ENCODE results near the gene SYNGR1.
"Not testable (repeated sequence)": the region's sequence is repeated elsewhere in the genome, so short reads cannot be mapped to it uniquely, and the experiment has no call there.

SYNGR1 gene

DNA sequence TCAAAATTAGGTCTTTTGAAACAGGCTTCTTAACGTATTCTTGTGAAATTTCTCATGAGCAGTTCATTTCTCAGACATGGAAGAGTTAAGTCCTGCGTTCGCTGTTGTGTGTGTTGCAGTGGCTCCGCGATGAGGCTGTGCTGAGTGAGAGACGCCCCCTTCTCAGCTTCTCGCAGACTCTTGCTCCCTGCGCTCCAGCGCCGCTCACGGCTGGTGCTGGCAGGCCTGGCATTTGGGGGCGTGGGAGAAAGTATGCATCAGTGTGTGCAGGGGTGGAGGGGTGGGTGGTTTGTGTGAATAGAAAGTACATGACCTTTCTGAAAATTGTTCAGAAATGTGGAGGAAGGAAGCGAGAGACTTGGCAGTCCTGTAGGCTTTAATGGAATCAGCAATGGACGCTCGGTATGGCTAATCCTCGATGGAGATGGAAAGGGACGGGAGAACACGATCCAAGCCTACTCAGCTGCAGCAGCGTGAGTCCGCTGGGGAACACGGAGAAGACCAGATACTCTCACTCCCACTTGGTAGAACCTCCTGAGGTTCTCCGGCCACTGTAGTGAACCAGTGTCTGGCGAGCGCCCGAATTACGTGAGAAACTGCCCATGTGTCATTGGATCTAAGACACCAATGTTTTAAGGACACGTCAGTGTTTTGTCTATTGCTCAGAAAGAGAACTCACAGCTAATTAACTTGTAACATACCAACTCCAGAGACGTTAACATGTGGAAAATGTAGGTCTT, 55.7 kb downstream of the SYNGR1 start:
- DNase-seq (ENCODE audit: low spot score): peak; percentile 89

DNA sequence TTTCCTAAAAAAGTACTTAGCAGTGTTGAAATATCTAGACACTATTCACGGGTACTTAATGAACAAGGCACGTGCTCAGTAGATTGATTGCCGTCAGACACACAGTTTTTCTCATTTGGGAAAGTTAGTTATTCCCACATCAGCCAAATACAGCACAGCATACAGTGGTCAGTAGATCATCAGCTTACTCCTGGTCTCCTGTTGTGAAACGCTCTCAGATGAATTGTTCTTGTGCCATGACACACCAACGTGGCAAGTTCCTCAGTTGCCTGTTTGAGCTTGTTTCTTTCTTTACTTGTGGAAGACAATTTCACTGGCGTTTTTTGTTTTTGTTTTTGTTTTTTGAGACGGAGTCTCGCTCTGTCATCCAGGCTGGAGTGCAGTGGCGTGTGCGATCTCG, 58.4 kb downstream of the SYNGR1 start:
- no peak for DNase-seq (ENCODE audit: low spot score)

DNA sequence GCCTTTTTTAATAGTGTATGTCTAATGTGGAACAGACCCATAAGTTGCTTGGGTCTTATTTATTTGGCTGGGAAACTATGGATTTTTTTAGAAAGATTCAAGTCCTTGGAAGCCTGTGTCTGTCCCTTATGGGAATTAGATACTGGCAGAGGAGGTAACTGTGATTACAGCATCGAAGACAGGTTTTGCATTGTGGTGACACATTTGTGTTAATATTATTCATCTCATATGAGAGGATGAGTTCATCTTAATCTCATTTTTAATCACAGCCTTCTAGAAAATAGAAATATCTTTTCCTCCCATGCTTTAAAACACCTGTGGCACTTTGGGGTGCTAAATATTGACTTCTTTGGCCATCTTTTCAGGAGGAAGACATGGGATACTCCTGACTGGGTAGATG, 59.0 kb downstream of the SYNGR1 start:
- no peak for DNase-seq (ENCODE audit: low spot score)

DNA sequence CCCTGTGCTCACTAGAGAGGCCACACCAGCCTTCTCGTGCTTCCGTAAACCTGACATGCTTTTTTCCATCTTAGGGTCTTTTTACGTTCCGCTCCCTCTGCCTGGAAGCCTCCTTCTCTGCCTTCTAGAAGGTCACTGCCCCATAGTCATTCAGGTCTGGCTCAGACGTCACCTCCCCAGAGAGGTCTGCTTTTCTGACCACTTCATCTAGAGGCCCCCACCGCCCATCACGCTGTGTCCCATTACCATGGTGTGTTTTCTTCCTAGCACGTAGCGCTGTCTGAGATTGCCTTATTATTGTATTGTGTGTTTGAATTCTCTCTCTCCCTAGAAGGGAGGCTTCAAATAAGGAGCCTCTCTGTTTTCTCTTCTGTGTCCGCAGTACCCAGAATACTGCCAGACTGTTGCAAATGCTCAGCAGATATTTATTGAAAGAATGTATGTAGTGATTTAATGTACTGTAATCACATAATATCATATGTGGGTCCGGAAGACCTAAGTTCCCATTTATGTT, 59.8 kb downstream of the SYNGR1 start:
- no peak for DNase-seq (ENCODE audit: low spot score)

DNA sequence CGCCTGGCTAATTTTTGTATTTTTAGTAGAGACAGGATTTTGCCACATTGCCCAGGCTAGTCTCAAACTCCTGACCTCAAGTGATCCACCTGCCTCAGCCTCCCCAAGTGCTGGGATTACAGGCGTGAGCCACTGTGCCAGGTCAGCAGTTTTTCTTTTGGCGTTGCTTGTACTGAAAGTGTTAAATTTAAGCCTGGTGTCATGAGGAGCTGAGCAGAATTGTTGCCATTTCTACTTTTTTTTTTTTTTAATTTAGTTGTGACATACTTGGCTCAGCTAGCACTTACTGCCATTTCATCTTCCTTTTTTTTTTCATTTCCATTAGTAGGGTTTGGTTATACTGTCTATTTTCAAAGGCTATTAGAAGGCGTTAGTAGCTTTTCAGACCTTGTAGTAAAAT, 60.5 kb downstream of the SYNGR1 start:
- no peak for DNase-seq (ENCODE audit: low spot score)

DNA sequence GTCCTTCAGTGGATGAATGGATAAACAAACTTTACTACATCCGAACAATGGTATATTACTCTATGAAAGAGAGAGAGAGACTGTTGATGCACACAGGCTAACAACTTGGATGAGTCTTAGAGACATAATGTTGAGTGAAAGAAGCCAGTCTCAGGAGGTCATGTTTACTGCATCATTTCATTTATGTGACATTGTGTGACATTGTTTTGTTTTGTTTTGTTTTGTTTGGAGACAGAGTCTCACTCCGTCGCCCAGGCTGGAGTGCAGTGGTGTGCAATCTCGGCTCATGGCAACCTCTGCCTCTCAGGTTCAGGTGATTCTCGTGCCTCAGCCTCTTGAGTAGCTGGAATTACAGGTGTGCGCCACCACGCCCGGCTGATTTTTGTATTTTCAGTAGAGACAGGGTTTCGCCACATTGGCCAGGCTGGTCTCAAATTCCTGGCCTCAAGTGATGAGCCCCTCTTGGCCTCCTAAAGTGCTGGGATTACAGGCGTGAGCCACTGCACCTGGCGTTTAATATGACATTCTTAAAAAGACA, 62.1 kb downstream of the SYNGR1 start:
- DNase-seq (ENCODE audit: low spot score): not testable (repeated sequence)

DNA sequence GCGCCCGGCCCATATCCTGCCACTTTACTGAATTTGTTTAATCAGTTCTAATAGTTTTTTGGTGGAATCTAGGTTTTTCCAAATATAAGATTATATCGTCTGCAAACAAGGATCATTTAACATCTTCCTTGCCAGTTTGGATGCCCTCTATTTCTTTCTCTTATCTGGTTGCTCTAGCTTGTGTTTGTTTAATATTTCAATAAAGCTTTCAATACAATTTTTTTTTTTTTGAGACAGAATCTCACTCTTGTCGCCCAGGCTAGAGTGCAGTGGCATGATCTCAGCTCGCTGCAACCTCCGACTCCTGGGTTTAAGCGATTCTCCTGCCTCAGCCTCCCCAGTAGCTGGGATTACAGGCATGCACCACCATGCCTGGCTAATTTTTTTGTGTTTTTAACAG, 63.4 kb downstream of the SYNGR1 start:
- not testable (repeated sequence) for DNase-seq (ENCODE audit: low spot score)

DNA sequence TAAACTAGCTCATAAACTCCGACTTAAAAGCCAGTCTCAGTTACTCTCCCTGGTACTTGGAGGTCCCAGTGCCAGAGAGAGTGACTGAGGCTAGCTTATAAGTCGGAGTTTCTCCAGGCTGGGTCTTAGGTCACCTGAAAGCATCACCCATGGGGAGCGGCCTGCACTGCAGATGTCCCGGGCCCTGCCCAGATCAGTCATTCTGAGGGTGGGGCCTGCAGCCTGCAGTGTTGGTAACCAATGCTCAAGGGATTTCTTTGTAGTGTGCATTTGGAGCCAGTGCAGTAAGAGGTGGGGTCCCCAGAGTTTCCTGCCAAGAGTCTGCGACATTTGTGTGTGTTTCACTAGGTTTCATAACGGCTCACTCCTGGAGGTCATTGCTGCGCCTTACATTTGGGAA, 64.6 kb downstream of the SYNGR1 start:
- no peak for DNase-seq (ENCODE audit: low spot score)

DNA sequence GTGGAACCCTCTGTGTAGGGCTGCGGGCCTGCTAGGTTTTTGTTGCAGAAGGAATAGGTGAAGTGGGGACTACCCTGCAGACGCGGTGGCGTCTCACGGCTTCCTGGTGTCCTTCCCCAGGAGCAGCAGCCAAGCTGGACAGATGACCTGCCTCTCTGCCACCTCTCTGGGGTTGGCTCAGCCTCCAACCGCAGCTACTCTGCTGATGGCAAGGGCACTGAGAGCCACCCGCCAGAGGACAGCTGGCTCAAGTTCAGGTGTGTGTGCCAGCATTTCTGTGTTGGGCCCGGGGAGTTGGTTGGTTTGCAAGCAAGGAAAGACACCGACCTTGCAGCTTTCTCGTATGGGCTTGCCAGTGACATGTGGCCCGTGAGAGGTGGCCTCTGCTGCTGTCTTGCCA, 65.1 kb downstream of the SYNGR1 start:
- DNase-seq (ENCODE audit: low spot score): no peak

DNA sequence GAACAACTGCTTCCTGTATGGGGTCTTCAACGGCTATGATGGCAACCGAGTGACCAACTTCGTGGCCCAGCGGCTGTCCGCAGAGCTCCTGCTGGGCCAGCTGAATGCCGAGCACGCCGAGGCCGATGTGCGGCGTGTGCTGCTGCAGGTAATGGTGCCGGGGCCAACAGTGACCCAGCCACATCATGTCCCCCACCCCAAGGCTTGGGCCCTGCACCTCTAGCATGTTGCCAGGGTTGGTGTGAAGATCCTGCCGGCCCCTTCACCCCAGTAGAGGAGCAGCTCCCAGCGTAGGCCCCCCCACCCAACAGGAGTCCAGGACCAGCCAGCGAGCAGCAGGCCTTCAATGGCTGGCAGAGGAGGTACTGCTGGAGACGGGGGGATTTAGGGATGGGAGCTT, 65.7 kb downstream of the SYNGR1 start:
- DNase-seq (ENCODE audit: low spot score): no peak

DNA sequence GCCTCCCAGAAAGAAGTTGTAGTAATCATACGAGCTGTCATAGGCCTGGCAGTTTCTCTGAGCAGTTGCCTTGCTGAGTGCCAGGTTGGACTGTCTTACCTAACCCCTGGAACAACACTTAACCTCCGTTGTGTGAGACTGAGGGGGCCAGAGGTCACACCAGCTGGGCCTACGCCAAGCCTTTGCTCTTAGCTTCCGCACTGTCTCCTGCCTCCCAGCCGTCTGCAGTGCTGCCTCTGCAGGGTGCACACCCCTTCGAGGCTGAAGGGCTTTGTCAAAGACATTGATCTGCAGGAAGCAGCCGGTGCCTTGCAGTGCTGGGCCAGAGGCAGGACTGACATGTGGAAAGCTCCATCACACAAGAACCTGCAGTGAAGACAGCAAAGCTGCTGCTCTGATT, 66.5 kb downstream of the SYNGR1 start:
- DNase-seq (ENCODE audit: low spot score): no peak

DNA sequence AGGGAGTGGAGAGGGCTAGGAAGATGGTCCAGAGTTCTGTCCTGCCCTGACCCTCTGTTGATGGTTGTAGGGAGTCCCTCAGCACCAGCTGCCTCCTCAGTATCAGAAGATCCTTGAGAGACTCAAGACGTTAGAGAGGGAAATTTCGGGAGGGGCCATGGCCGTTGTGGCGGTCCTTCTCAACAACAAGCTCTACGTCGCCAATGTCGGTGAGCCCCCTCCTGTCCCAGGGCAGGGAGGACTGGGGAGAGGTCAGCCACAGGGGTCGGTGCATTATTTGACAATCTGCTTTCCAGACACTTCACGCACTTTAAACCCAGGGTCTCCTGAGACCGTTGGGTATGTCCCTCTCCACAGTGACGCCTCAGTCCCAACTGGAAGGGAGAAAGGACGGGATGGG, 67.8 kb downstream of the SYNGR1 start:
- no peak for DNase-seq (ENCODE audit: low spot score)

DNA sequence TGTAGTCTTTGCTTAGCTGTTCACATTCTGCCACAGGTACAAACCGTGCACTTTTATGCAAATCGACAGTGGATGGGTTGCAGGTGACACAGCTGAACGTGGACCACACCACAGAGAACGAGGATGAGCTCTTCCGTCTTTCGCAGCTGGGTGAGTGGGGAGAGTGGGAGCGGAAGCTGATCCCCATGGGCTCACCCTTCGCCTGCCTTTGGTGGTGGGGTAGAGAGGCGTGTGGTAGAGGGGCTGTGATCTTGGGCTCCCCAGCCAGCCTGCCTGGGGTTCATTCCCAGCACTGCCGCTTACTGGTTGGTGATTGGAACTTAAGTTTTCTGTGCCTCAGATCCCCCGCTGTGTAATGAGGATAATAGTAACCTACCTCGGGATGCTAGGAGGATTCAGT, 68.9 kb downstream of the SYNGR1 start:
- no peak for DNase-seq (ENCODE audit: low spot score)

DNA sequence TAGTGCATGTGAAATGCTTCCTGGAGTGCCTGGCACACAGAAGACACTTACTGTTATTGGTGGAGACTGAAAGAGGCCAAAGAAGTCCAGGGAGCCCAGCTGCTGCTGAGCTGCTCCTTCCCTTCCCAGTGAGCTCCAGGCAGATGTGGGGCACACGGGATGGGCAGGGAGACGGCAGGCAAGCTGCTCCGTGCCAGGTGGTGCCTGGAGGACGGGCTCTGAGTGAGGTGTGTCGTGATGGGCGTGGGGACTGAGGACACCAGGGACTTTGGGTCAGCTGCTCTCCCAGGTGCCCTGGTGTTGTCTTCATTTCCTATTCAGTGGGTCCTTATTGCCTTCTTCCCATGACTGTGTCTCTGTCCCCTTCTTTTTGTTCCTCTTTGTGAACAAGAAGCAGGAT, 69.3 kb downstream of the SYNGR1 start:
- DNase-seq (ENCODE audit: low spot score): no peak

DNA sequence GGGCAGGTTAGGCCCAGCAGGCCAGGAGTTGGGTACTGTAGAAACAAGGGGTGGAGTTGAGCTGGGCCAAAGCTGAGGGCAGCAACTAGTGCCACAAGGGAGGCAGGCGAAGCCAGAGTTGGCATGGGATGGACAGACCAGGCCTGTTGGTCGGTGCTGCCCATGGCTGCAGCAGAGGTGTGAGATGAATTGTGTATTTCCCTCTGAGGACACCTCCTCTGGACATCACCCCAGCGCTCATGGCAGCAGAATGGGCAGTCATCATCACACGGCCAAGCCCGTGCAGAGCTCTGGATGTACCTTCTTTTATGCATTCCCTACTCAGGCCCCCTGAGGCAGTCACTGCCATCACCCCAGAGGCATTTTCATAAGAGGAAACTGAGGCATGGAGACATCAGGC, 70.1 kb downstream of the SYNGR1 start:
- no peak for DNase-seq (ENCODE audit: low spot score)

DNA sequence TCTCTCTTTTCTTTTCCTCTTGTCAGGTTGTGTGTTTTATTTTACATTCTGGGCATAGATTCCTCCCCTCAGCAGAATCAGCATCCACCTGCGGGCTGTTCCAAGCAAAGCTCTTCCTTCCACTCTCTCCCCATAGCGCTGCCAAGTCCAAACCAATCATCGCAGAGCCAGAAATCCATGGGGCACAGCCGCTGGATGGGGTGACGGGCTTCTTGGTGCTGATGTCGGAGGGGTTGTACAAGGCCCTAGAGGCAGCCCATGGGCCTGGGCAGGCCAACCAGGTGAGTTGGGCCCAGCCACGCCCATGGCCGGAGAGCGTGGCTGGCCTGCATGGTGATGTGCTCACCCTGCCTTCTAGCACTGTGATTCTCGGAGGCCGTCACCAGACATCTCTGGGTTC, 71.9 kb downstream of the SYNGR1 start:
- DNase-seq (ENCODE audit: low spot score): no peak

DNA sequence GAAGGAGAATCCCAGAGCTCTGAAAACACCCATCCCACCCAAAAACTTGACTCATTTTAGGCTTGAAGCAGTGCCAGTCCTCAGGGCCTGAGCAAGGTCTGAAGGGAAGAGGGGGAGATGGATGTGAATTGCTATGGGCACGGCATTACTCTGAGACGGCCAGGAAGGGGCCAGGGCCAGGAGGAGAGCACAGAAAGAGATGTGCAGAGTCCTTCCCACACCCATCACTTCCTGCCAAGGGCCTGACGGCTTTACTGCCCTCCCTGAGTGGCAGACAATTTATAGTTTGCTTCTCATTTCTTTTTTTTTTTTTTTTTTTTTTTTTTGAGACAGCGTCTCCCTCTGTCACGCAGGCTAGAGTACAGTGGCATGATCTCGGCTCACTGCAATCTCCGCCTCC, 72.3 kb downstream of the SYNGR1 start:
- DNase-seq (ENCODE audit: low spot score): no peak

DNA sequence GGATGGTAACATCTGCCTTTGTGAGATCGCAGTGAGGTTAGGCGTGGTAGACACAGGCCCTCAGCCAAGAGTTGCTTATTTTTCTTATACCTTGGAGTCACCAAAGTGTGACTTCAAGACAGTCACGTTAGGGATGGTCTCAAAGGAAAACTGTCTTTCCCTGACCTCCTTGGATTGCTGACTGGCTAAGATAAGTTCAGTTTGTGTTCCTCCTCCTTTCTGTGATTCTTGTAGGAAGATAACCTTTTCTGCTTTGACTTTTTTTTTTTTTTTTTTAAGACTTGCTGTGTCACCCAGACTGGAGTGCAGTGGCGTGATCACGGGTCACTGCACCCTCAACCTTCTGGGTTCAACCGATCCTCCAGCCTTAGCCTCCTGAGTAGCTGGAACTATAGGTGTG, 72.9 kb downstream of the SYNGR1 start:
- no peak for DNase-seq (ENCODE audit: low spot score)

DNA sequence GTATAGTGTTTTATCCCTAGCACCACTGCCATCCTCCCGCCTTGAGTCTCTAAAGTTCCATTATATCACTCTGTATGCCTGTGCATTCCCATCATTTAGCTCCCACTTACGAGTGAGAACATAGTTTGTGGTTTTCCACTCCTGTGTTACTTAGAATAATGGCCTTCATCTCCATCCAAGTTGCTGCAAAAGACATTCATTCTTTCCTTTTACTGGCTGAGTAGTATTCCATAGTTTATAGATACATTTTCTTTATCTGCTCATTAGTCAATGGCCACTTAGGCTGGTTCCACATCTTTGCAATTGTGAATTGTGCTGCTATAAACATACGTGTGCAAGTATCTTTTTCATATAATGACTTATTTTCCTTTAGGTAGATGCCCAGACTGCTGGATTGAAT, 74.2 kb downstream of the SYNGR1 start:
- no peak for DNase-seq (ENCODE audit: low spot score)

DNA sequence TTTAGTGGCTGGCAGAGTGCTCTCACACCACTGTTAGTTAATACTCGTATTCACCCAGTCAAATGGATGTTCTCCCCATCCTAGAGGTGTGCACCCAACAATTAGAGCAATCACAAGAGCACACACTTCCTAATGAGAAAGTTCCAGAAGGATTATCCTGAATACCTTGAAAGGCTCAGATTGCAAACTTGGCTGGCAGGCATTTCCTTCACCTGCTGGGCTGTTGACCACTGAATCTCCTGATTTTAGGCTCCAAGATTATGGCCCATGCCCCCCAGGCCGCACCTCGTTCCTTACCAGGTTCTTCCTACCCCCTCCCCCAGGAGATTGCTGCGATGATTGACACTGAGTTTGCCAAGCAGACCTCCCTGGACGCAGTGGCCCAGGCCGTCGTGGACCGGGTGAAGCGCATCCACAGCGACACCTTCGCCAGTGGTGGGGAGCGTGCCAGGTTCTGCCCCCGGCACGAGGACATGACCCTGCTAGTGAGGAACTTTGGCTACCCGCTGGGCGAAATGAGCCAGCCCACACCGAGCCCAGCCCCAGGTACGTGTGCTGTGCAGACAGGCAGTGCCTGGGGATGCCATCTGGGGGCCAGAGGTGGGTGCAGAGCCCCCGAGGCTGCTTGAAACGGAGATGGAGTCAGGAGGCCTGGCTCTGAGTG, 76.7 kb downstream of the SYNGR1 start:
- no peak for DNase-seq (ENCODE audit: low spot score)

DNA sequence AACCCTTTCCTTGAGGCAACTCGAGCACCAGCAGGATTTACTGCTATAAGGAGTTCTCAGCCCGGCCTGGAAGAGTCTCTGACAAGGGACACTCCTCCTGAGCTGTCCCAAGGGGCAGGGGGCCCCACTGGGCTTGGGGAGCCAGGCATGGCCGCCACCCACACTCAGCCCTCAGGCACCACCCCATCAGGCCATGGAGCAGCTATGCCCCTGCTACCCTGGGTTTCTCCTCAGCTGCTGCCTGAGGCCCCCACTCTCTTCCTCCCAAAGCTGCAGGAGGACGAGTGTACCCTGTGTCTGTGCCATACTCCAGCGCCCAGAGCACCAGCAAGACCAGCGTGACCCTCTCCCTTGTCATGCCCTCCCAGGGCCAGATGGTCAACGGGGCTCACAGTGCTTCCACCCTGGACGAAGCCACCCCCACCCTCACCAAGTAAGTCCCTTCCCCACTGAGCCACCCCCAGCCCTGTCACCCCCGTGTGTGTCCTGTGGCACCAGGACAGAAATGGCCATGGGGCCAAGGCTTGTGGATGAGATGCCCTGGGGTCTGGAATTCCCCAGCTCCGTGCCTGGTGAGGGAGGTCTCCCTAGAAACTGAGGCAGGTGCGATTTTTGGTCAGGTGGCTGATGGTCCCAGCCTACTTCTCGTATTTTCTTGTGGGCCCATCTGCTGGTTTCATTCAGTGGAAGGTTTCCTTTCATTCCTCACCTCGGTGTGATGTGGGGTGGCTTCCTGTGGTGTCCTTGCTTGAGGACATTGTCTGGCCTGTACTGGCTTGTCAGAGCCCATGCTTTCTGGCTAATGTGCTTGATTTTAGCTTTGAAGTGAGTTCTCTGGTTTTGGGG, 78.2 kb downstream of the SYNGR1 start:
- no peak for DNase-seq (ENCODE audit: low spot score)

DNA sequence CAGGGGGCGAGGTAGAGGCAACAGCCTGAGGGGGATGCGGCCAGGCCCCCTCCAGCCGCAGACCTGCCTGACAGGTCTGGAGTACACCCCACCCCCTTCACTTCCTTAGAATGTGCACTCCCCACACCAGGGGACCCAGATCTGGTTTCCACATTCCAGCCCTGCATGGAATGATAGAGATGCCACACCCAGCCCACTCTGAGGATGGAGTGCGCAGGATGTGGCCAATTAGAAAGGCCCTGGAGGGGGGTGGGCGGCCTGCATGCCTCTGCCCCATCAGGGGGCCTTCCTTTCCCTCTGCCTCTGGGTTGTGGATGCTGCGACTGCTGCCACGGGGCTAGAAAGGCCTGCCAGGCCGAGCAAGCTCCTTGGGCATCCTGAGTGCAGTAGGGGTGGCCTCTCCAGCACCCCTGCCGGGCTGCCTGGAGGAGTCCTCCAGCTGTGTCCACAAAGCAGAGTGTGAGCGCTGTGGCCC, 78.8 kb downstream of the SYNGR1 start:
- DNase-seq (ENCODE audit: low spot score): no peak
